ENCODE data around the gene GRAP2.

The GRAP2 gene

DNA sequence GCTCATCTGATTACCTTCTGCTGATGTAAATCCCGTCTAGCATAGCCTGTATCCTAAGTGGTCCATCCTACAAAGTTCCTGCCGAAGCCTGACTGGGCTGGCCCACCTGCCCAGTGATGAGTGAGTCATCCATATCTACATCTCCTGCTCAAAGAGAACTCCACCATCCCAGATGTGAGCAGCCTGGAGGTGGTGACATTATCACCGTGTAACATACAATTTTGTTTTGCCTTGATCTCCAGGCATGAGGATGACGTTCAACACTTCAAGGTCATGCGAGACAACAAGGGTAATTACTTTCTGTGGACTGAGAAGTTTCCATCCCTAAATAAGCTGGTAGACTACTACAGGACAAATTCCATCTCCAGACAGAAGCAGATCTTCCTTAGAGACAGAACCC, 64.9 kb downstream of the GRAP2 start:
- DNase-seq (ENCODE audit: low read depth in 2 of 2) = no peak

- DNase-seq (ENCODE audit: low read depth in 2 of 2) = no peak
Observed at GRCh38 chr22:39966470-39966869, 65.6 kb downstream of the GRAP2 start.

GRCh38 chr22:39967103-39967829, 66.4 kb downstream of the GRAP2 start:
- DNase-seq (ENCODE audit: low read depth in 2 of 2) = no peak

- no peak for DNase-seq (ENCODE audit: low read depth in 2 of 2)
Observed at GRCh38 chr22:39967996-39968972, 67.4 kb downstream of the GRAP2 start.

- no peak for DNase-seq (ENCODE audit: low read depth in 2 of 2)
Observed at GRCh38 chr22:39970742-39971141, 69.9 kb downstream of the GRAP2 start.

DNA sequence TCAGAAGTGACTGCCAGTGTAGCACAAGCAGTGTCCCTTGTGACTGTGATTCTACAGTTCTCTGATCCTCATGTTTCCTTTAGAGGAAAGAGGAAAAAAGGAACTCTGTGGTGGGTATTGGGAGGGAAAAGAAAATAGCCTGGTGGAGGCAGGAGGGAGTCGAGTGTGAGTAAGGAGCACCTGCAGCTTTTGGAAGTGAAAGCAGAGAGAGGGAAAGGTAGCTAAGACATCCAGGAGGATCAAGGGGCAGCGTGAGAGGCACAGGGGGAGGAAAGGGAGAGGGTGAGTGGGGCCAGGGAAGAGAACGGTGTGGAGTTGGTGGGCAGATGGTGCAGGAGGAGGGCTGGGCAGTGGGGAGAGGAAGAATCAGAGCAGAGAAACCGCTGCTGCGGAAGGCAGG, 71.8 kb downstream of the GRAP2 start:
- DNase-seq (ENCODE audit: low read depth in 2 of 2) = no peak

- no peak for DNase-seq (ENCODE audit: low read depth in 2 of 2)
Observed at GRCh38 chr22:39973656-39974055, 72.8 kb downstream of the GRAP2 start.

GRCh38 chr22:39974065-39974464, 73.2 kb downstream of the GRAP2 start:
- DNase-seq (ENCODE audit: low read depth in 2 of 2) = no peak

DNA sequence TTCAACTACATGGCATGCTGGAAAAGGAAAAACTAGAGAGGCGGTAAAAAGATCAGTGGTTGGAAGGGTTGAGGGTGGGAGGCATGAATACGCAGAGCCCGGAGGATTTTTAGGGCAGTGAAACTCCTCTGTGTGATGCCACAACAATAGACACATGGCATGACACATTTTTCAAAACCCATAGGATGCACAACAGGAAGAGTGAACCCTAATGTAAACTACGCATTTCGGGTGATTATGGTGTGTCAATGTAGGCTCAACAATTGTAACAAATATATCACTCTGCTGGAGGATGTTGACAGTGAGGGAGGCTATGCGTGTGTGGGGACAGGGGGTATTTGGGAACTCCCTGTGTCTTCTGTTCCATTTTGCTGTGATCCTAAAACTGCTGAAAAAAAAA, 78.2 kb downstream of the GRAP2 start:
- DNase-seq (ENCODE audit: low read depth in 2 of 2) = no peak

GRCh38 chr22:39979458-39979857, 78.6 kb downstream of the GRAP2 start:
- no peak for DNase-seq (ENCODE audit: low read depth in 2 of 2)

- DNase-seq (ENCODE audit: low read depth in 2 of 2) = no peak
Observed at GRCh38 chr22:39980596-39980995, 79.7 kb downstream of the GRAP2 start.

- no peak for DNase-seq (ENCODE audit: low read depth in 2 of 2)
Observed at GRCh38 chr22:39983346-39983745, 82.5 kb downstream of the GRAP2 start.

GRCh38 chr22:39984006-39984405, 83.1 kb downstream of the GRAP2 start:
- no peak for DNase-seq (ENCODE audit: low read depth in 2 of 2)

DNA sequence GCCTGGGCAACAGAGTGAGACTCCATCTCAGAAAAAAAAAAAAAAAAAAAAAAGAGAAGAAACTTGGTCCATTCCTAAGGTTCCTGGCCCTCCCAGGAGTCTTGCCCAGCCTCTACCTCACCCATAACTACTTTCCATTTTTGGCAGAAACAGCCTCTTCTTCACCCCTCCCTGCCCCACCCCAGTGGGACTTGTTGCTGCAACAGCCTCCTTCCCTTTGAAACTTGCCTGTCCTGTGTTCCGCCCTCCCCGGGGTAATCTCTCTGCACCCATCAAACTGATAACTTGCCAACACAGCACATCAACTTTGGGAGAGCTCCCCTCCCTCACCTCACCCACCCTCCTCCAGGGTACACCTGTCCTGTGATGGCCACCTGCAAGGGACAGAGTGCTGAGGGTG, 83.9 kb downstream of the GRAP2 start:
- DNase-seq (ENCODE audit: low read depth in 2 of 2) = no peak

DNA sequence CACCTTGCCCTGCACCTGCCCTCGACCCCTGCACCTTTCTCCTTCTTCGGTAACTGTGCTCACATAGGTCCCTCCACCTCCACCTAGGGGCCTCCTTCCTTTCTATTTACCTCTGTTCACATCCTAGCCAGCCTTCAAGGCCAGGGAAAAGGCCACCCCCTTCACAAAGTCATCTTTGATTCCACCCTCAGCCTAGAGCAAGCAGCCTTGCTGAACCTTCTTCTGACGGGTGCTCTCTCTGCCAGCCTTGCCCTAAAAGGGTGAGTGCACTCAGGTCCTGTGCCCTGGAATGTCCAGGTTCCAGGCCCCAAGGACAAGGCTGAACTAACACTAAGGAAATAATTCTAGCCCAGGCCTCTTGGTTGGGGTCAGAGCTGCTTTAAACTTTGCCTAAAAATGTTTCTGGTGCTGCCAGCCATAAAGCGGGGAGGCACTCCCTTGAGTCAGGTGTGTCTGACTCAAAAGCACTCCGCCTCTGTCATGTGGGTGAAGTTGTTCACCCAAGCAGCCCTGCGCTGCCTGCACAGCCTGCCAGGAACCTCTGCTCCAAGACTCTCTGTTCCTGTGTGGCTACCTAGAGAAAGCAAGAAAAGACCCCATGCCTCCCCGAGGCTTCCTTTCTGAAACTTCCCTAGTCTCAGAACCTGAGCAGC, 84.6 kb downstream of the GRAP2 start:
- no peak for DNase-seq (ENCODE audit: low read depth in 2 of 2)

GRCh38 chr22:39988386-39989114, 87.7 kb downstream of the GRAP2 start:
- no peak for DNase-seq (ENCODE audit: low read depth in 2 of 2)

- DNase-seq (ENCODE audit: low read depth in 2 of 2) = no peak
Observed at GRCh38 chr22:39989633-39990032, 88.7 kb downstream of the GRAP2 start.

DNA sequence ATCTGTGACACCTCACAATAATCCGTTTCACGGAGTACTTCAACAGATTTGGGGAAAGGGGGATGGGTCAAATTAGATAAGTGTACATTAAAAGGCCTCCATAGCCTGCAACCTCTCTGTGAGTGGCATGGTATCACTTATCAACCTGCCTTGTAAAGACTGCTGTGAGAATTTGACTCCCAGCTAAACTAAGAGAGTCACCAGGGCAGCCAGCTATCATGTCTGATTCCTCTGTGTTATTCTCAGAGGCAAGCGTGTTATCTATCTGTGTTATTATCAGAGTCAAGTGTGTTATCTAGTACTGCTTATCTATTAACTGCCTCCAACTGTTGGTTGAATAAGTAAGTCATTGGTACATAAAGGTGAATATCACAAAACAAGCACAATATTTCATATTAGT, 89.8 kb downstream of the GRAP2 start:
- no peak for DNase-seq (ENCODE audit: low read depth in 2 of 2)

DNA sequence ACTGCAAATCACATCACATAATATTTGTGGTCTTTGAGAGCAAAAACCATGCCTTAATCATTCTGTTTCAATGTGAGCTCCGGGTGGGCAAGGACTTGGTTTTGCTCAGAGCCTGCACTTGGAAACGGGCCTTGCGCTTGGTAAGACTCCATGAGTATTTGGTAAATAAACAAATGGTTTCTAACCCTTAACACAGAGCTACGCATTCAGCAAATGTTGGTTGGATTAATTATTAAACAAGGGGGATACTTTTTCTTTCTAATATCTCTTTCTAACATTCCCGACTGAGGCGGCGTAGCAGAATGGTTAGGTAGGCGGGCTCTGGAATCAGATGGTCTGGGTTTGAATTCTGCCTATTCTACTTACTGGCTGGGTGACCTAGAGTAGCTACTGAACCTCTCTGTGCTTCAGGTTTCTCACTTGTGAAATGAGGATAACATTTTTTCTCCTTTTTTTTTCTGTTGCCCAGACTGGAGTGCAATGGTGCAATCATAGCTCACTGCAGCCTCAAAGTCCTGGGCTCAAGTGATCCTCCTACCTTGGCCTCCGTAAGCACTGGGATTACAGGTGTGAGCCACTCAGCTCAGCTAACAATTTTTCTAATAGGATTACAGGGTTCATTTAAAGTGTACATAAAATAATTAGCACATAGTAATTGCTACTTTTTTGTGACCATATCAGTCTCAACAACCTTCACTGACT, 90.4 kb downstream of the GRAP2 start:
- no peak for DNase-seq (ENCODE audit: low read depth in 2 of 2)

DNA sequence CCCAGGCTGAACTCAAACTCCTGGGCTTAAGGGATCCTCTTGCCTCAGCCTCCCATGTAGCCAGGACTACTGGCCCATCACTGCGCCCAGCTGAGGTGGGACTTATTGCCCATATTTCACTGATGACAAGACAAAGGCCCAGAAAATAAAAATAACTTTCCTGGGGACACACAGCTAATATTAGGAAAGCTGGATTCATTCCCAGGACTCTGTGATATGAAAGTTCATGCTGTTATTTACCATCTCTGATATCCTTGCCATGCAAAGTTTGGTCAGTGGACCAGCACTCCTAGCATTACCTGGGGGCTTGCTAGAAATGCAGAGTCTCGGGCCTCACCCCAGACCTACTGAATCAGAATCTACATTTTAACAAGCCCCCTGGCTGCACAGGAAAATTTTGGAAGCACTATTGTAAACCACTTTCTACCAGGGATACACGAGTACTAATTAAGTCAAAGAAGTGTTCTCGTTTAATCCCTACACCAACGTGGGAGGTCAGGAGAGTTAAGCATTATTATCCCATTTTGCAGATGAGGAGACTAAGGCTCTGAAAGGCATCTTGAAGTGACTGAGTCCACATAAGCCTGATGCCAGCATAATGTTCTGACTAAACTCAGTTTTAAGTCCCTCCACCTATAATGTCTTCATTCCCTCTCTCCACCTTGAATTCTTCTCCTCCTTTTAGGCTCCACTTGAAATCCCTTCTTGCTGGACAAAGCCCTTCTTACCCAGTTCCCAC, 91.4 kb downstream of the GRAP2 start:
- no peak for DNase-seq (ENCODE audit: low read depth in 2 of 2)

Measured in activated CD8-positive, alpha-beta memory T cell treated with anti-CD3 and anti-CD28 coated beads for 4 hours (primary cell).